HepG2 (cell line): ENCODE results near the gene ROMO1. TPM values are rescaled to one million over a fixed set of nuclear protein-coding genes. Genes with fewer than 3 reads are reported as not detected.

Experiments
- ATAC-seq: fragments of 200-7000 bp; cut with Tn5 transposase; 3 replicates; pipeline ENCODE4 v1.9.1; 2020; ENCODE audit warnings: mild to moderate bottlenecking, moderate library complexity
- BruUV-seq: library from RNA; stranded (reverse); fragments of 400-500 nt; replicated peaks from 2 replicates; lab custom pipeline; 2021; lab: Mats Ljungman, UMichigan
- CTCF ChIA-PET: fragments of 300-600 bp; formaldehyde crosslinking; extraction: SDS; loops from one replicate; lab custom pipeline; 2021; ENCODE audit warnings: low total read pairs, inconsistent platforms, low intra/inter-chr PET ratio; lab: Yijun Ruan, JAX
- POLR2A ChIA-PET: fragments of 350-600 bp; sonication (Branson Sonifier 250); formaldehyde crosslinking; loops from one replicate; lab custom pipeline; 2020; ENCODE audit warnings: antibody characterized with exemption, inconsistent platforms; lab: Yijun Ruan, JAX
- DNase-seq: peaks from one replicate; pipeline ENCODE4 v3.0.0-alpha.2; 2015; ENCODE audit warnings: low spot score
- FAIRE-seq: peaks from 3 replicates; lab custom pipeline; 2011; peaks lifted over from hg19 to GRCh38; lab: Jason Lieb, UNC
- H2AFZ ChIP-seq: one replicate; pipeline ENCODE4 v1.6.1; 2011; ENCODE audit warnings: low read length, inconsistent platforms
- H3K27ac ChIP-seq: fragments of 300-600 bp; 3 replicates; pipeline ENCODE4 v1.8.0; 2011; ENCODE audit warnings: mixed run types, mild to moderate bottlenecking, mixed read lengths, low read length, inconsistent platforms; ENCODE audit not compliant: insufficient read depth; ENCODE audit errors: extremely low read length
- H3K27me3 ChIP-seq, 2 experiments: fragments of 200-600 bp in 1 of 2; 2 replicates in 1 of 2; 3 replicates in 1 of 2; pipeline versions ENCODE4 v1.6.0 to v1.8.0; 2011; ENCODE audit warnings: low read length in 2 of 2, mild to moderate bottlenecking in 2 of 2, moderate library complexity in 2 of 2, inconsistent platforms in 1 of 2; ENCODE audit not compliant: insufficient read depth in 2 of 2, control insufficient read depth in 1 of 2
- H3K36me3 ChIP-seq, 2 experiments: fragments of 200-600 bp in 1 of 2; replicated peaks in 1 of 2; 2 replicates in 1 of 2; 3 replicates in 1 of 2; pipeline versions ENCODE4 v1.5.1 to v1.8.0; 2011; ENCODE audit warnings: low read length in 2 of 2, inconsistent platforms in 1 of 2; ENCODE audit not compliant: insufficient read depth in 2 of 2, control insufficient read depth in 1 of 2
- H3K4me1 ChIP-seq: 2 replicates; pipeline ENCODE4 v1.5.1; 2012; ENCODE audit warnings: low read length, inconsistent platforms; ENCODE audit not compliant: insufficient read depth
- H3K4me2 ChIP-seq: 2 replicates; pipeline ENCODE4 v1.6.0; 2011; ENCODE audit warnings: low read depth, low read length, inconsistent platforms
- H3K4me3 ChIP-seq, 3 experiments: fragments of 200-600 bp in 1 of 3; sonication (generic), shearing (Covaris generic) in 1 of 3; replicated peaks in 1 of 3; 2 replicates each; pipeline ENCODE4 v1.5.1; 2011 to 2016; ENCODE audit warnings: low read length in 3 of 3, inconsistent platforms in 2 of 3, low read depth in 2 of 3, mild to moderate bottlenecking in 2 of 3, control low read depth in 1 of 3, mixed read lengths in 1 of 3; ENCODE audit not compliant: insufficient read depth in 1 of 3
- H3K79me2 ChIP-seq: one replicate; pipeline ENCODE4 v1.6.1; 2011; ENCODE audit warnings: low read length, inconsistent platforms; ENCODE audit not compliant: insufficient read depth
- H3K9ac ChIP-seq: 2 replicates; pipeline ENCODE4 v1.6.0; 2011; ENCODE audit warnings: mild to moderate bottlenecking, low read depth, low read length, inconsistent platforms; ENCODE audit not compliant: insufficient read depth
- H3K9me3 ChIP-seq: 2 replicates; pipeline ENCODE4 v1.5.1; 2012; ENCODE audit warnings: mild to moderate bottlenecking, low read length
- H4K20me1 ChIP-seq: 2 replicates; pipeline ENCODE4 v1.6.0; 2011; ENCODE audit warnings: inconsistent platforms, mild to moderate bottlenecking, low read length, moderate library complexity; ENCODE audit not compliant: insufficient read depth
- ARID2 ChIP-seq: sonication (generic); formaldehyde crosslinking; IDR thresholded peaks from 2 replicates; pipeline ENCODE4 v1.8.1; 2022; ENCODE audit warnings: mild to moderate bottlenecking, missing genetic modification reagents, borderline replicate concordance
- ARNTL ChIP-seq: sonication (generic); formaldehyde crosslinking; IDR thresholded peaks from 2 replicates; pipeline ENCODE4 v1.4.0; 2020; ENCODE audit warnings: mild to moderate bottlenecking, missing genetic modification reagents
- CHCHD3 ChIP-seq: sonication (generic); formaldehyde crosslinking; IDR thresholded peaks from 2 replicates; pipeline ENCODE4 v1.8.0; 2022; ENCODE audit warnings: mild to moderate bottlenecking, missing genetic modification reagents, moderate library complexity
- FIP1L1 ChIP-seq: fragments of 200-400 bp; formaldehyde crosslinking; IDR thresholded peaks from 2 replicates; pipeline ENCODE4 v1.6.1; 2018; ENCODE audit warnings: low read depth, mild to moderate bottlenecking, low read length, moderate library complexity, borderline replicate concordance; ENCODE audit not compliant: insufficient read depth
- FOXK2 ChIP-seq: fragments of 450-650 bp; IDR thresholded peaks from 2 replicates; pipeline ENCODE4 v1.6.1; 2016
- FOXO1 ChIP-seq: sonication (generic); formaldehyde crosslinking; IDR thresholded peaks from 2 replicates; pipeline ENCODE4 v1.4.0; 2020; ENCODE audit warnings: missing genetic modification reagents
- GLI4 ChIP-seq: sonication (generic); formaldehyde crosslinking; IDR thresholded peaks from 2 replicates; pipeline ENCODE4 v1.5.1; 2020; ENCODE audit warnings: missing genetic modification reagents, mild to moderate bottlenecking, moderate library complexity, borderline replicate concordance
- HDAC6 ChIP-seq: fragments of 200-600 bp; sonication (generic); IDR thresholded peaks from 2 replicates; pipeline ENCODE4 v1.7.0; 2017; ENCODE audit warnings: mild to moderate bottlenecking, antibody characterized with exemption, low read length, low read depth
- HES4 ChIP-seq: sonication (generic); formaldehyde crosslinking; IDR thresholded peaks from 2 replicates; pipeline ENCODE4 v1.9.0; 2021; ENCODE audit warnings: mild to moderate bottlenecking, missing genetic modification reagents, borderline replicate concordance
- IKZF4 ChIP-seq: sonication (generic); formaldehyde crosslinking; IDR thresholded peaks from 2 replicates; pipeline ENCODE4 v1.5.1; 2020; ENCODE audit warnings: borderline replicate concordance, mild to moderate bottlenecking, low read depth, missing genetic modification reagents; ENCODE audit errors: not compliant biosample characterization
- LCORL ChIP-seq, 2 experiments: fragments of 450-650 bp in 1 of 2; sonication (generic) in 1 of 2; formaldehyde crosslinking in 1 of 2; IDR thresholded peaks; 2 replicates each; pipeline versions ENCODE4 v1.5.0 to v1.6.1; 2017 to 2020; ENCODE audit warnings: antibody characterized with exemption in 1 of 2, missing genetic modification reagents in 1 of 2
- MTERF4 ChIP-seq: sonication (generic); formaldehyde crosslinking; IDR thresholded peaks from 2 replicates; pipeline ENCODE4 v1.8.0; 2023; ENCODE audit warnings: mild to moderate bottlenecking, missing genetic modification reagents
- PHF20 ChIP-seq: sonication (generic); formaldehyde crosslinking; IDR thresholded peaks from 2 replicates; pipeline ENCODE4 v1.5.0; 2020; ENCODE audit warnings: mild to moderate bottlenecking, missing genetic modification reagents
- RAD21 ChIP-seq: fragments of 450-650 bp; formaldehyde crosslinking; IDR thresholded peaks from 2 replicates; pipeline ENCODE4 v1.5.0; 2020; ENCODE audit warnings: mild to moderate bottlenecking
- RBM22 ChIP-seq: fragments of 200-400 bp; formaldehyde crosslinking; optimal IDR thresholded peaks from 2 replicates; pipeline ENCODE3; 2017; ENCODE audit warnings: mild to moderate bottlenecking, low read length, moderate library complexity
- STAG1 ChIP-seq: sonication (generic); formaldehyde crosslinking; IDR thresholded peaks from 2 replicates; pipeline ENCODE4 v1.4.0; 2020; ENCODE audit warnings: missing genetic modification reagents
- TBX2 ChIP-seq: sonication (generic); formaldehyde crosslinking; IDR thresholded peaks from 2 replicates; pipeline ENCODE4 v1.5.0; 2020; ENCODE audit warnings: missing genetic modification reagents, mild to moderate bottlenecking, borderline replicate concordance
- ZBTB38 ChIP-seq: sonication (generic); formaldehyde crosslinking; IDR thresholded peaks from 2 replicates; pipeline ENCODE4 v1.5.1; 2020; ENCODE audit warnings: mild to moderate bottlenecking, missing genetic modification reagents
- ZFP36L1 ChIP-seq: sonication (generic); formaldehyde crosslinking; IDR thresholded peaks from 2 replicates; pipeline ENCODE4 v1.8.0; 2022; ENCODE audit warnings: mild to moderate bottlenecking, missing genetic modification reagents, moderate library complexity
- ZFP36L2 ChIP-seq: sonication (generic); formaldehyde crosslinking; IDR thresholded peaks from 2 replicates; pipeline ENCODE4 v1.4.0; 2020; ENCODE audit warnings: missing genetic modification reagents
- ZNF136 ChIP-seq: sonication (generic); formaldehyde crosslinking; IDR thresholded peaks from 2 replicates; pipeline ENCODE4 v1.8.1; 2022; ENCODE audit warnings: low read depth, mild to moderate bottlenecking, moderate library complexity, missing genetic modification reagents
- ZNF713 ChIP-seq: sonication (generic); formaldehyde crosslinking; IDR thresholded peaks from 2 replicates; pipeline ENCODE4 v1.4.0; 2020; ENCODE audit warnings: mild to moderate bottlenecking, missing genetic modification reagents
- ZNF768 ChIP-seq: sonication (generic); formaldehyde crosslinking; IDR thresholded peaks from 2 replicates; pipeline ENCODE4 v1.4.0; 2020; ENCODE audit warnings: missing genetic modification reagents
- WGBS: methylation state at CpG from one replicate; pipeline ENCODE4 v1.1.6; 2017; ENCODE audit warnings: low lambda C conversion rate; 5-methylcytosine and 5-hydroxymethylcytosine counted together
- in situ Hi-C: cut with HindIII; loops from 2 replicates; pipeline ENCODE4 v1.10.0; 2017; ENCODE audit warnings: low pct_unique_long_range_greater_than_20kb; ENCODE audit not compliant: extremely low pct_ligation_motif_present
- intact Hi-C: fragments of 100-400 bp; cut with micrococcal nuclease; formaldehyde crosslinking; loops from one replicate; pipeline ENCODE4 v1.10.0; 2022; ENCODE audit not compliant: unreplicated experiment
- polyA plus RNA-seq, 8 experiments: library from polyadenylated mRNA; depleted of rRNA in 3 of 8; stranded (reverse) in 7 of 8; unstranded in 1 of 8; fragments of >200 nt; fragmentation: Illumina TruSeq in 4 of 8; extraction: Trizol in 4 of 8; gene quantifications; 2 replicates each; pipeline versions ENCODE4 v1.2.1 to v1.2.3, GENCODE V29; 2011 to 2016; ENCODE audit warnings: low read depth in 4 of 8, missing spikeins in 1 of 8, mixed read lengths in 1 of 8; ENCODE audit not compliant: insufficient read depth in 1 of 8
- total RNA-seq, 5 experiments: library from RNA; depleted of rRNA; stranded (reverse); fragments of >200 nt; fragmentation: Illumina TruSeq; extraction: Trizol; gene quantifications; 2 replicates each; pipeline ENCODE4 v1.2.3, GENCODE V29; 2016; ENCODE audit warnings: low read depth in 1 of 5
- TF ChIP-seq, protein P1 (sequence below): sonication (generic); formaldehyde crosslinking; IDR thresholded peaks from 2 replicates; pipeline ENCODE4 v1.8.1; 2022; ENCODE audit warnings: mild to moderate bottlenecking, missing genetic modification reagents

Gene ROMO1
- total and polyA plus RNA-seq, 2 of the 13 experiments (the other 11 are each of a cell fraction or from before 2014, with no cell fraction given): 636 to 755 TPM

DNA sequence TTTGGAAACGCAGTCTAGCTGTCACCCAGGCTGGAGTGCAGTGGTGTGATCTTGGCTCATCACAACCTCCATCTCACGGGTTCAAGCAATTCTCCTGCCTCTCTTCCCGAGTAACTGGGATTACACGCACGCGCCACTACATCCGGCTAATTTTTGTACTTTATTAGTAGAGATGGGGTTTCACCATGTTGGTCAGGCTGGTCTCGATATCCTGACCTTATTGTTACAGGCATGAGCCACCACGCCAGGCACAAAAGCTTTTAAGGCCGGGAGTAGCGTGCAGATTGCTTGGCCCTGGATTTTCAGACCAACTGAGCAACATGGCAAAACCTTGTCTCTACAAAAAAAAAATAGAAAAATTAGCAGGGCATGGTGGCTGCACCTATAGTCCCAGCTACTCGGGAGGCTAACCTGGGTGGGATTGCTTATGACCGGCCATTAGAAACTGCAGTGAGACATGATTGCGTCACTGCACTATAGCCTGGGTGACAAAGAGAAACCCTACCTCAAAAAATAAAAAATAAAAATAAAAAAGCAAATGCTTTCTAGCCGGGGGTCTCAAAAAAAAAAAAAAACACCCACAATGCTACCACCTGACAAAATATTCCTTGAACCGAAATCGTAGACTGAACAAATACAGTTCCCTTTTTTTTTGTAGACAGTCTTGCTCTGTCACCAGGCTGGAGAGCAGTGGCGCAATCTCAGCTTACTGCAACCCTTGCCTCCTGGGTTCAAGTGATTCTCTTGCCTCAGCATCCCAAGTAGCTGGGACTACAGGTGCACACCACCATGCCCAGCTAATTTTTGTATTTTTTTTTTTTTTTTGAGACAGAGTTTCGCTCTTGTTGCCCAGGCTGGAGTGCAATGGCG is 27.9 kb downstream of the ROMO1 start:
- ATAC-seq (peak; percentile 4), FAIRE-seq (no peak), DNase-seq (no peak)
- CTCF ChIA-PET: no interaction called here
- POLR2A ChIA-PET: interaction anchor here (1.1 to 16.7 kb wide), 3 partner anchors 14 to 108 kb away, joined by 3 to 319 read pairs (median 211); partner anchors contain the start of genes NFS1, RBM39 and ROMO1
- no TSS peak for BruUV-seq
- peaks cover 15% of the 10 kb centered on the region for H3K4me1 ChIP-seq
- no peak overlapping the region for H2AFZ ChIP-seq
- WGBS: 97% methylated on average over 20 of the region's 20 CpGs
- H3K36me3 ChIP-seq: peaks cover 56 to 92% of the 10 kb centered on the region in 2 experiments
- no peaks in the 10 kb centered on the region for H3K27me3 ChIP-seq
- H3K4me2 ChIP-seq: no peak overlapping the region
- intact Hi-C loops: no loop called here
- H3K9me3 ChIP-seq: no peaks in the 10 kb centered on the region
- H3K79me2 ChIP-seq: peaks cover 86% of the 10 kb centered on the region
- no peak overlapping the region for H3K4me3 ChIP-seq
- peaks cover 97% of the 10 kb centered on the region for H4K20me1 ChIP-seq
- no peak overlapping the region for H3K9ac ChIP-seq
- H3K27ac ChIP-seq: no peak overlapping the region
- in situ Hi-C loops: no loop called here
- TF ChIP-seq ZBTB38 (CRISPR knock-in tag) (no peak), HES4 (CRISPR knock-in tag) (no peak), LCORL (IDR thresholded peaks at IDR 0.05) (0 out of 2 replicates have a peak, but pooled peaks have one; percentile 6), LCORL (CRISPR knock-in tag; IDR thresholded peaks at IDR 0.05) (no peak), FOXO1 (CRISPR knock-in tag) (no peak), RBM22 (peak; percentile 93), ARNTL (no peak), ARID2 (CRISPR knock-in tag) (no peak), RAD21 (CRISPR knock-in tag) (peak; percentile 8; the same call in 1 of the 2 replicates), PHF20 (CRISPR knock-in tag) (no peak), MTERF4 (0 out of 2 replicates have a peak, but pooled peaks have one; percentile 37), CHCHD3 (CRISPR knock-in tag) (no peak), TBX2 (CRISPR knock-in tag) (no peak), IKZF4 (CRISPR knock-in tag) (no peak), ZNF768 (CRISPR knock-in tag) (no peak), FOXK2 (no peak), ZNF136 (CRISPR knock-in tag) (no peak), HDAC6 (no peak), GLI4 (CRISPR knock-in tag) (no peak), ZFP36L1 (CRISPR knock-in tag) (0 out of 2 replicates have a peak, but pooled peaks have one; percentile 30), STAG1 (CRISPR knock-in tag) (no peak), FIP1L1 (no peak), ZNF713 (no peak), ZFP36L2 (CRISPR knock-in tag) (no peak)
- TF ChIP-seq, protein P1, sequence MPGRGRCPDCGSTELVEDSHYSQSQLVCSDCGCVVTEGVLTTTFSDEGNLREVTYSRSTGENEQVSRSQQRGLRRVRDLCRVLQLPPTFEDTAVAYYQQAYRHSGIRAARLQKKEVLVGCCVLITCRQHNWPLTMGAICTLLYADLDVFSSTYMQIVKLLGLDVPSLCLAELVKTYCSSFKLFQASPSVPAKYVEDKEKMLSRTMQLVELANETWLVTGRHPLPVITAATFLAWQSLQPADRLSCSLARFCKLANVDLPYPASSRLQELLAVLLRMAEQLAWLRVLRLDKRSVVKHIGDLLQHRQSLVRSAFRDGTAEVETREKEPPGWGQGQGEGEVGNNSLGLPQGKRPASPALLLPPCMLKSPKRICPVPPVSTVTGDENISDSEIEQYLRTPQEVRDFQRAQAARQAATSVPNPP (CRISPR knock-in tag): no peak
